Activated CD4-positive, alpha-beta T cell treated with anti-CD3 and anti-CD28 coated beads, Interleukin-2, amount 10 ng/mL, durations not matched to agents 7 days and 5 days (primary cell): ENCODE measurements around the gene AMBRA1. TPM values are rescaled to one million over a fixed set of nuclear protein-coding genes. Genes with fewer than 3 reads are reported as not detected.

Source experiments
- CTCF ChIA-PET: fragments of 350-600 bp; sonication (Branson Sonifier 250); formaldehyde crosslinking; loops from one replicate; lab custom pipeline; 2021; ENCODE audit warnings: antibody characterized with exemption; lab: Charles Lee
- POLR2A ChIA-PET: fragments of 350-600 bp; sonication (Branson Sonifier 250); formaldehyde crosslinking; loops from one replicate; lab custom pipeline; 2021; ENCODE audit warnings: antibody characterized with exemption; lab: Charles Lee
- DNase-seq: peaks from one replicate; pipeline ENCODE4 v3.0.0-alpha.2; 2020
- H3K27ac Mint-ChIP-seq: one replicate; pipeline ENCODE4 v1.8.0; 2021; ENCODE audit warnings: mild to moderate bottlenecking, moderate library complexity, mixed read lengths
- H3K27me3 Mint-ChIP-seq: one replicate; pipeline ENCODE4 v1.8.0; 2021; ENCODE audit warnings: mixed read lengths
- H3K36me3 Mint-ChIP-seq: one replicate; pipeline ENCODE4 v1.8.0; 2021; ENCODE audit warnings: low read depth, mixed read lengths
- H3K4me1 Mint-ChIP-seq: one replicate; pipeline ENCODE4 v1.8.0; 2021; ENCODE audit warnings: mixed read lengths
- H3K4me3 Mint-ChIP-seq: one replicate; pipeline ENCODE4 v1.8.0; 2021; ENCODE audit warnings: mild to moderate bottlenecking, moderate library complexity, mixed read lengths
- H3K9me3 Mint-ChIP-seq: one replicate; pipeline ENCODE4 v1.8.0; 2021; ENCODE audit warnings: mixed read lengths
- total RNA-seq, 2 experiments: library from RNA; stranded (reverse); gene quantifications; one replicate each; pipeline ENCODE4 v1.2.3, GENCODE V29; 2021

The AMBRA1 gene
- total RNA-seq, 2 experiments from 2014 or later: 38.4 to 40.0 TPM

DNA sequence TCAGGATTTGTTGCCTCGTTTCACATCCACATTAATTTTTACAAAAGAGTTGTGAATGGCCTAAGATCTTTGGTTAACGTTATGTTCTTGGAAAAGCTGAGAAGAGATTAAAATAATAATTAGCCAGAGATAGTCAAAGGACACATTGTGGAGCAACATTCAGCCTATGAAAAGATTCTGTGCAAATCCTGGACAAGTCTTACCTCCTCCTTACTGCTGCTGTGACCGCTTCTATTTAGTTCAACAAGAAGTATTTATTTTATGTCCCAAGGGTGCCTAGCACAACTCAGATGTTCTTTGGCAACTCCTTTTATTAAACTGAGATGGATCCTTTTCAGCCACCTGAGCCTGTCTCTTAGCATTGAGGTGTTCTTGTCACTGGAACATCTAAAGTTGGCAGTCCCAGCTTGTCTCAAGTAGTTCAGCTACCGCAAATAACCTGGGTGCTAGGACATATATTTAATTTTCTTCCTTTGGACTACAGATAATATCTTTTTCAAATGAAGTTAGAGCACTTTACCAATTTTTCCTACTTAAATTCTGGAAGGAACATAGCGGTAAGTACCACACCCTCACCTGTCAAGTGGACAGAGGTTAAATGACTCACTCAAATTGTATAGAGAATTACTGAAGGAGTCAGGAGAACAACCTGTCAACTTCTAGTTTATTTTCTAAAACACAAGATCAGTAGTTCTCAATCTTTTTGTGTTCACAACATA is 121.7 kb downstream of the AMBRA1 start:
- ChIA-PET POLR2A (no interaction called here), CTCF (interaction anchor here (0.5 kb wide), 1 partner anchor 18 kb away, joined by 5 read pairs; no protein-coding TSS in a partner anchor)

DNA sequence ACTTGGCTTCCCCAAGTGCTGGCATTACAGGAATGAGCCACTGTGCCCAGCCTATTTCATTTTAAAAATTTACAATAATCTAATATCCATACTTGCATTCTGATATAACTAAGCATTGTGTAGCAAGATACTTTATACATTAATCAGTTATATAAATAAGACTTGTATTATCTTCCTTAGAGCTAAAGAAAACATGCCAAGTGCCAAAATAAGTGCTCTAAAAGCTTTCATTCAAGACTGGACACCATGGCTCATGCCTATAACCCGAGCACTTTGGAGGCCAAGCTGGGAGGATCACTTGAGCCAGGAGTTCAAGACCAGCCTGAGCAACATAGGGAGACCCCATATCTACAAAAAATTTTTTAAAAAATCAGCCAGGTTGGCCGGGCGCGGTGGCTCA is 123.9 kb downstream of the AMBRA1 start:
- Mint-ChIP-seq H3K27me3 (no peaks in the 10 kb centered on the region), H3K9me3 (no peaks in the 10 kb centered on the region), H3K36me3 (peaks cover 8% of the 10 kb centered on the region), H3K4me1 (peaks cover 16% of the 10 kb centered on the region), H3K27ac (no peak overlapping the region), H3K4me3 (no peak overlapping the region)
- DNase-seq: no peak
- CTCF ChIA-PET: interaction anchor here (0.5 to 1.2 kb wide), 2 partner anchors 39 to 1229 kb away, joined by 3 to 5 read pairs; no protein-coding TSS in a partner anchor
- POLR2A ChIA-PET: no interaction called here

More for the DNA sequence above, 121.7 kb downstream of the AMBRA1 start:
- DNase-seq: no peak
- H3K4me3 Mint-ChIP-seq: no peak overlapping the region
- H3K4me1 Mint-ChIP-seq: peaks cover 28% of the 10 kb centered on the region
- no peaks in the 10 kb centered on the region for H3K9me3 Mint-ChIP-seq
- H3K27ac Mint-ChIP-seq: no peak overlapping the region
- peaks cover 6% of the 10 kb centered on the region for H3K36me3 Mint-ChIP-seq
- H3K27me3 Mint-ChIP-seq: no peaks in the 10 kb centered on the region

DNA sequence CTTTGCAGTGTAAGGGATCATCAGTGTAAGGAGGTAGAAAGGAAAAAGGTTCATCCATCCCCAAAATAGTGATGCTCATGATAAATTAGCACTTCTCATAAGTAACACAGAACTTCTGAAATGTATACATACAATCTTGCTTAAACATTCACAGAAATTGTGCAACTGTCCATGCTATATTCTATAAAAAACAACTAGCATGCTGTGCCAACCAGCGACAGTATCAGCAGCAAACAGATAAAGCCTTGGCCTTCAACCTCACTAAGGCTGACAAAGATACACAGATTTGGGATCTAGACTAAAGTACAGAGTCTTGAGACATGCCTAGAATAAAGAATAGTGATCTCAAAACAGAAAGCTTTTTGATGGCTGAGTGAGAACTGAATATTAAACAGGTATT is 128.1 kb downstream of the AMBRA1 start:
- no peak for DNase-seq
- Mint-ChIP-seq H3K27me3 (no peaks in the 10 kb centered on the region), H3K36me3 (peaks cover 8% of the 10 kb centered on the region), H3K4me1 (peaks cover 4% of the 10 kb centered on the region), H3K9me3 (no peaks in the 10 kb centered on the region), H3K27ac (no peak overlapping the region), H3K4me3 (no peak overlapping the region)
- POLR2A ChIA-PET: no interaction called here
- CTCF ChIA-PET: no interaction called here

DNA sequence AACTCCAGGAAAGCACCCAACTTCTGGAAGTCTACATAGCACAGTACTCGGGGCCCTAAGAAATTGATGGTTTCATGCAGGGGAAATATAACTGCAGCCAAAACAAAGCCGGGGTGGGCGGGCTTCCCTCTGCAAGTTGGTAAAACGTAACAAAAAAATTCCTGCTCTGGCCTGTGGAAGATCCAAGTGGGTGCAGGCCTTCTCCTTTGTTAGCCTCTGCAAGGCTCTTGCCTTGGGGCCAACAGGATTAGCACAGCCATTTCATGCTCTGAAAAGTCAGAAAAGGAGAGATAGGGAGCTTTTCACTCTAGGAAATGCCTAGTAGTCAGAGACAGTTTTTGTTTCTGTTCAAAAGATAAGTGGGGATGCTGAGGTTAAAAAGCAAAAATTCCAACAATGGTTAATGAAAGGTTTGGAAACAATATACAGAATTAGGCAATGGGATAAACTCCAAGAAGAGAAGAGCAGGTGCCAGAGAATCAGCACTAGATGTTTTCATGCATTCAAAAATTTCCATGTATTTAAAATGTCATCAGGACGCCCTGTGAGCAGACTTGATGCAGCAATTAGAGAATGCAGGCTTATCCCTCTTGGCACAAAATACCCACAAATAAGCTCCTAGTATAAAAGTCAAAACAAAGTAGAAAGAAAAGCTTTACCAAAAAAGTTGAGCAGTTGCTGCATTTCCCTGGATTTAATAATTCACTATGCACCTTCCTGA is 130.0 kb downstream of the AMBRA1 start:
- Mint-ChIP-seq H3K27ac (no peak overlapping the region), H3K36me3 (peaks cover 6% of the 10 kb centered on the region), H3K27me3 (no peaks in the 10 kb centered on the region), H3K4me1 (peaks cover 4% of the 10 kb centered on the region), H3K4me3 (no peak overlapping the region), H3K9me3 (no peaks in the 10 kb centered on the region)
- no peak for DNase-seq
- ChIA-PET POLR2A (interaction anchor here (0.6 kb wide), 1 partner anchor 8 kb away, joined by 4 read pairs; no protein-coding TSS in a partner anchor), CTCF (interaction anchor here (0.6 kb wide), 1 partner anchor 492 kb away, joined by 3 read pairs; no protein-coding TSS in a partner anchor)

DNA sequence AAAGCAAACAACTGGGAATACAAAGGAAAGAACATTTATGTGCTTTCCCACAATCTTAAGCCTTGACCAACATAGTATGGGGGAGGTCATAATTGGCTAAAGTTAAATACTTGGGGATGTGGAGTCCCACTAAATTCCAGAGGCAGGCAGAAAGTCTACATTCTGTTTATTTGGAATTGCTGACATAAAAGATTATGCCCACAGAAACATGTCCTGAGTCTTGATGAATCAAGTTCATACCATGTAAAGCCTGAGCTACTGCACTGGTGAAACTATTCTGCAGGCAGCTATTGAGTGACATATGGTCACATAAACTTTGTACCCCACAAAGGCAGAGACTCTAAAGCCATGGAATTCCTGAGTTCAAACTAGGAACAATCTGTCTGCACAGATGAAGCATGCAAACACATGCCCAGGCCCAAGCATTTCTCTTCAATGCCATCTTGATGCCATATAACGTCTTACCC is 132.3 kb downstream of the AMBRA1 start:
- no peaks in the 10 kb centered on the region for H3K27me3 Mint-ChIP-seq
- H3K9me3 Mint-ChIP-seq: no peaks in the 10 kb centered on the region
- ChIA-PET POLR2A (no interaction called here), CTCF (interaction anchor here (1.0 kb wide), 1 partner anchor 16 kb away, joined by 3 read pairs; no protein-coding TSS in a partner anchor)
- no peak overlapping the region for H3K27ac Mint-ChIP-seq
- H3K4me1 Mint-ChIP-seq: peaks cover 9% of the 10 kb centered on the region
- H3K36me3 Mint-ChIP-seq: peaks cover 2% of the 10 kb centered on the region
- no peak overlapping the region for H3K4me3 Mint-ChIP-seq
- no peak for DNase-seq

- CTCF ChIA-PET: no interaction called here
- peaks cover 7% of the 10 kb centered on the region for H3K4me1 Mint-ChIP-seq
- no peak overlapping the region for H3K4me3 Mint-ChIP-seq
These were observed 135.3 kb downstream of the AMBRA1 start for GRCh38 chr11:46458491-46458890.

GRCh38 chr11:46457659-46458424 is 136.0 kb downstream of the AMBRA1 start:
- no peak for DNase-seq
- POLR2A ChIA-PET: no interaction called here
- no peak overlapping the region for H3K27ac Mint-ChIP-seq
- no peaks in the 10 kb centered on the region for H3K36me3 Mint-ChIP-seq
- H3K27me3 Mint-ChIP-seq: no peaks in the 10 kb centered on the region
- CTCF ChIA-PET: no interaction called here
- H3K4me3 Mint-ChIP-seq: no peak overlapping the region
- H3K9me3 Mint-ChIP-seq: no peaks in the 10 kb centered on the region
- H3K4me1 Mint-ChIP-seq: peaks cover 4% of the 10 kb centered on the region

More at GRCh38 chr11:46458491-46458890, 135.3 kb downstream of the AMBRA1 start:
- Mint-ChIP-seq H3K9me3 (no peaks in the 10 kb centered on the region), H3K27me3 (no peaks in the 10 kb centered on the region), H3K27ac (no peak overlapping the region), H3K36me3 (no peaks in the 10 kb centered on the region)
- no peak for DNase-seq
- POLR2A ChIA-PET: no interaction called here

DNA sequence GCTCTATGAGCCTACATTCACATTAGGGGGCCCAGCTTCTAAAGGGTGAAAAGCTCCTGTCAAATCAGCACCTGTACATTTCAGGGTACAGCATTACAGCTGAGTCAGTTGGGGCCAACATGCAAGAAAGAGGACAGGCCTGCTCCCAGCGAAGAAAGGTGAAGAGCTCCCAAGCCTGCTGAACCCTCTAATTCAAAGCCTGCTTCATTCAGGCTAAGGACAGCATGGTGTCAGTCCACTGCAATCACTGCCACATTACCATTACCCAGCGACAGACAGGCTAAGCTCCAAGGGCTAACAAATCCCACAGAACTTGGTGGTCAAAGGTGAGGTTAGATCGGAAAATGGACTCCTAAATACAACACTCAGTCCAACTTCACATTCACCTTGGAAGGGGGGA is 136.8 kb downstream of the AMBRA1 start:
- CTCF ChIA-PET: interaction anchor here (1.1 kb wide), 1 partner anchor 21 kb away, joined by 3 read pairs; no protein-coding TSS in a partner anchor
- DNase-seq: no peak
- POLR2A ChIA-PET: no interaction called here
- no peaks in the 10 kb centered on the region for H3K36me3 Mint-ChIP-seq
- H3K4me1 Mint-ChIP-seq: peaks cover 4% of the 10 kb centered on the region
- no peaks in the 10 kb centered on the region for H3K27me3 Mint-ChIP-seq
- no peak overlapping the region for H3K4me3 Mint-ChIP-seq
- H3K27ac Mint-ChIP-seq: no peak overlapping the region
- H3K9me3 Mint-ChIP-seq: no peaks in the 10 kb centered on the region

- H3K4me3 Mint-ChIP-seq: no peak overlapping the region
- CTCF ChIA-PET: interaction anchor here (1.1 kb wide), 1 partner anchor 22 kb away, joined by 3 read pairs; no protein-coding TSS in a partner anchor
- DNase-seq: no peak
- POLR2A ChIA-PET: interaction anchor here (0.7 kb wide), 1 partner anchor 8 kb away, joined by 4 read pairs; no protein-coding TSS in a partner anchor
- H3K36me3 Mint-ChIP-seq: no peaks in the 10 kb centered on the region
- peak overlapping the region; percentile 68 for H3K27ac Mint-ChIP-seq
- no peaks in the 10 kb centered on the region for H3K27me3 Mint-ChIP-seq
- H3K4me1 Mint-ChIP-seq: peaks cover 4% of the 10 kb centered on the region
- no peaks in the 10 kb centered on the region for H3K9me3 Mint-ChIP-seq
These were observed 137.4 kb downstream of the AMBRA1 start for GRCh38 chr11:46456269-46457001.

DNA sequence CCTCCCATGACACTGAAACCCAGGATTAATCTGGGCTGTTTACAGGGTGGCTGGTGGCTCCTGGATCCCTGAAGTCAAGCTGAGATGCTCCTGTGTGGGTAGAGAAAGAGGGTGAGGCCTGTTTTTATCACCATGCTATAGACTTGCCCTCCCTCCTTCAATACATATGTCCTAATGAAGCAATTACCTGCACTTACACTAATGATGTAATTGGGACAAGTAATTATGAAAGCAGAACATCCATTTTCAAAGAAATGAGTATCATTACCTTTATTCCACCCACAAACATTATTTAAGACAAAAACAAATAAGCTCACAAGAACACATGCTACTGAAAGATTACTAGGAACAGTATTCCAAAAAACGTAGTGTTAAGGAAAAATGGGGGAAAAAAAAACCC is 138.0 kb downstream of the AMBRA1 start:
- Mint-ChIP-seq H3K4me1 (peaks cover 4% of the 10 kb centered on the region), H3K36me3 (no peaks in the 10 kb centered on the region), H3K27ac (no peak overlapping the region), H3K9me3 (no peaks in the 10 kb centered on the region), H3K27me3 (no peaks in the 10 kb centered on the region), H3K4me3 (no peak overlapping the region)
- DNase-seq: no peak
- POLR2A ChIA-PET: interaction anchor here (0.7 kb wide), 1 partner anchor 8 kb away, joined by 4 read pairs; no protein-coding TSS in a partner anchor
- CTCF ChIA-PET: interaction anchor here (1.1 kb wide), 1 partner anchor 22 kb away, joined by 3 read pairs; no protein-coding TSS in a partner anchor

- POLR2A ChIA-PET: no interaction called here
- H3K27ac Mint-ChIP-seq: no peak overlapping the region
These were observed 140.8 kb downstream of the AMBRA1 start for GRCh38 chr11:46452918-46453517.

More at GRCh38 chr11:46452918-46453517, 140.8 kb downstream of the AMBRA1 start:
- no peak for DNase-seq
- H3K4me1 Mint-ChIP-seq: peaks cover 14% of the 10 kb centered on the region
- no peaks in the 10 kb centered on the region for H3K27me3 Mint-ChIP-seq
- peaks cover 3% of the 10 kb centered on the region for H3K36me3 Mint-ChIP-seq
- CTCF ChIA-PET: no interaction called here
- H3K9me3 Mint-ChIP-seq: no peaks in the 10 kb centered on the region
- H3K4me3 Mint-ChIP-seq: no peak overlapping the region
